GM23248 (cell line): ENCODE data around the gene ARFGAP3.

Experiments used
- EZH2 ChIP-seq: fragments of 200-600 bp; sonication (generic); IDR thresholded peaks from 2 replicates; pipeline ENCODE4 v1.6.1; 2018; ENCODE audit warnings: antibody characterized with exemption, mild to moderate bottlenecking; ENCODE audit not compliant: insufficient read depth, poor library complexity, severe bottlenecking
- EZH2phosphoT487 ChIP-seq: fragments of 200-600 bp; sonication (generic); IDR thresholded peaks from 2 replicates; pipeline ENCODE4 v1.6.1; 2018; ENCODE audit warnings: antibody characterized with exemption, moderate library complexity, mild to moderate bottlenecking, low read depth; ENCODE audit not compliant: insufficient read depth

DNA sequence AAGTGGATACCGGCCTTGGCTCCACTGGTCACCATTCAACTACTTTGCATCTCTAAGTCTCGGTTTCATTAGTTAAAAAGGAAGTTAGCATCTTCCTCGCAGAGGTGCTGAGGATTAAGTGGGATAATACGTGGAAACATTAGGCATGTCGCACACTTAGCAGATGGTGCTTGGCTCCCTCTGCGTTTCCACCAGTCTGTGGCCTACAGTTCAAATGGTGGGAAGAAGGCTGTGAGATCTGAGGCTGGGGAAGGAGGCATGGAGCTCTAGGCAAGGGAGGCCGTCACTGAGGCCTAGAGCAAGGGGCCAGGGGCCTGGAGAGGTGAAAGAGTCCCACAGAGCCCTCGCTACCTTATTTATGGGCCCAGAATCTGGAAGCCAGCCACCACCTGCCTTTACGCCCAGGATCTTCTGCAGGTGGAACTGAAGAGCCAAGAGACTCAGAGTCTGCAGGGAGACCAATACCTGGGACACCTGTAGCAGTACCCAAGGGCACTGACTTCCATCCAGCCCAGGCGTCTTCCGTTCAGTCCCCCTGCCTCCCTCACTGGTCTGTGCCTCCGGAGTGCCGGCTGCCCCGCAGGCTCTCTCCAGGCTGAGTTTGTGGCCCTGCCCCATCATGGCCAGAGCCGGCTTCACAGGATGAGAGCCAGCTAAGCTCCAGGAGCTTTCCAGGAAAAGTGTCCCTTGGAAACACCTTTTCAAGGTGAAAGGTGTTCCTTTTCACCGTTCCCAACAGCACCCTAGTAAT is 70.3 kb downstream of the ARFGAP3 start:
- TF ChIP-seq EZH2phosphoT487 (no peak), EZH2 (no peak)
